ENCODE data around the gene IL15.

IL15 gene

GRCh38 chr4:141703497-141703896 is 67.1 kb downstream of the IL15 start:
- Histone ChIP-seq H3K9me3 (ENCODE audit: control insufficient read depth, low read length) (no peaks in the 10 kb centered on the region), H3K36me3 (ENCODE audit: control insufficient read depth, insufficient read depth, low read length) (no peaks in the 10 kb centered on the region), H3K4me3 (ENCODE audit: extremely low read depth, insufficient read depth, low read length, poor library complexity, severe bottlenecking) (no peak overlapping the region), H3K27ac (ENCODE audit: low read depth, low read length, severe bottlenecking) (no peak overlapping the region), H3K4me1 (ENCODE audit: control insufficient read depth, insufficient read depth, low read length, poor library complexity, severe bottlenecking) (no peaks in the 10 kb centered on the region)
- 100% methylated on average over 1 of the region's 2 CpGs; no CpG with 5 or more reads in 1 of the 2 experiments for WGBS, 2 experiments (ENCODE audit: insufficient coverage in 2 of 2)

GRCh38 chr4:141705048-141705746 is 68.8 kb downstream of the IL15 start:
- H3K36me3 ChIP-seq (ENCODE audit: control insufficient read depth, insufficient read depth, low read length) = no peaks in the 10 kb centered on the region
- WGBS, 2 experiments (ENCODE audit: insufficient coverage in 2 of 2) = 64% methylated on average over 1 of the region's 2 CpGs; no CpG with 5 or more reads in 1 of the 2 experiments
- no peaks in the 10 kb centered on the region for H3K9me3 ChIP-seq (ENCODE audit: control insufficient read depth, low read length)
- H3K27ac ChIP-seq (ENCODE audit: low read depth, low read length, severe bottlenecking) = no peak overlapping the region
- H3K4me1 ChIP-seq (ENCODE audit: control insufficient read depth, insufficient read depth, low read length, poor library complexity, severe bottlenecking) = no peaks in the 10 kb centered on the region
- no peak overlapping the region for H3K4me3 ChIP-seq (ENCODE audit: extremely low read depth, insufficient read depth, low read length, poor library complexity, severe bottlenecking)

- H3K9me3 ChIP-seq (ENCODE audit: control insufficient read depth, low read length) = no peaks in the 10 kb centered on the region
- no peak overlapping the region for H3K27ac ChIP-seq (ENCODE audit: low read depth, low read length, severe bottlenecking)
- no peaks in the 10 kb centered on the region for H3K4me1 ChIP-seq (ENCODE audit: control insufficient read depth, insufficient read depth, low read length, poor library complexity, severe bottlenecking)
- no CpG with 5 or more reads among the region's 1 CpG for WGBS, 2 experiments (ENCODE audit: insufficient coverage in 2 of 2)
- no peak overlapping the region for H3K4me3 ChIP-seq (ENCODE audit: extremely low read depth, insufficient read depth, low read length, poor library complexity, severe bottlenecking)
- no peaks in the 10 kb centered on the region for H3K36me3 ChIP-seq (ENCODE audit: control insufficient read depth, insufficient read depth, low read length)
Measured at GRCh38 chr4:141705747-141706377, 69.5 kb downstream of the IL15 start.

DNA sequence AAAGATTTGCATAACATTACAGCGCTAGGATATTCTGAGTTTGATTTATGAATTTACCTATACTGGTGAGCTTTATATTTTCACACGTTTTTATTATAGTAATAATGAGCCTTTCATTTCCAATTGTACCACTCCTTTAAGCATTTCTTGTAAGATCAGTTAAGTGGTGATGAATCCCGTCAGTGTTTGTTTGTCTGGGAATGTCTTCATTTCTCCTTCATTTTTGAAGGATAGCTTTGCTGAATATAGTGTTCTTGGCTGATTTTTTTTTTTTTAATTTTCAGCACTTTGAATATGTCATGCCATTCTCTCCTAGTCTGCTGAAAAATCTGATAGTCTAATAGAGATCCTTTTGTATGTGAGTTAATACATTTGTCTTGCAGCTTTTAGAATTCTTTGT is 70.1 kb downstream of the IL15 start:
- WGBS, 2 experiments (ENCODE audit: insufficient coverage in 2 of 2) = no CpG with 5 or more reads among the region's 3 CpGs
- Histone ChIP-seq H3K27ac (ENCODE audit: low read depth, low read length, severe bottlenecking) (no peak overlapping the region), H3K4me1 (ENCODE audit: control insufficient read depth, insufficient read depth, low read length, poor library complexity, severe bottlenecking) (no peaks in the 10 kb centered on the region), H3K4me3 (ENCODE audit: extremely low read depth, insufficient read depth, low read length, poor library complexity, severe bottlenecking) (no peak overlapping the region), H3K36me3 (ENCODE audit: control insufficient read depth, insufficient read depth, low read length) (no peaks in the 10 kb centered on the region), H3K9me3 (ENCODE audit: control insufficient read depth, low read length) (no peaks in the 10 kb centered on the region)

- Histone ChIP-seq H3K4me3 (ENCODE audit: extremely low read depth, insufficient read depth, low read length, poor library complexity, severe bottlenecking) (no peak overlapping the region), H3K27ac (ENCODE audit: low read depth, low read length, severe bottlenecking) (no peak overlapping the region), H3K36me3 (ENCODE audit: control insufficient read depth, insufficient read depth, low read length) (no peaks in the 10 kb centered on the region), H3K4me1 (ENCODE audit: control insufficient read depth, insufficient read depth, low read length, poor library complexity, severe bottlenecking) (peaks cover 6% of the 10 kb centered on the region), H3K9me3 (ENCODE audit: control insufficient read depth, low read length) (no peaks in the 10 kb centered on the region)
- WGBS, 2 experiments (ENCODE audit: insufficient coverage in 2 of 2) = 57% methylated on average over 1 of the region's 1 CpG; no CpG with 5 or more reads in 1 of the 2 experiments
Measured at GRCh38 chr4:141711211-141711610, 74.8 kb downstream of the IL15 start.

DNA sequence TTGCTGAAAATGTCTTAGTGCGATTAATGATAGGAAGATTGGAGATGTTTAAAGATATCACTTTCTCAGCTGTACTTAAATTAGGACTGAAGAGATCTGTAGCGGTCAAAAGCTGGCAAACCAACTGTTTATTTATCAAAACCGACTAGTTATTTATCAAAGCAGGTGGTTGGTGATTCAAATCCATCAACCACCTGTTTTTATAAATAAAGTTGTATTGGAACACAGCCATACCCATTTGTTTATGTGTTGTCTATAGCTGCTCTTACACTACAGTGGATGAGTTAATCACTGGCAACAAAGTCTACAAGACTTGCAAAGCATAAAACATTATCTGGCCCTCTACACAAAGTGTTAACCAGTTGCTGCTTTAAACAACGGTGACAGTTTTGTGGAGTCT is 76.8 kb downstream of the IL15 start:
- H3K9me3 ChIP-seq (ENCODE audit: control insufficient read depth, low read length) = no peaks in the 10 kb centered on the region
- 90 to 95% methylated on average over 2 of the region's 4 CpGs for WGBS, 2 experiments (ENCODE audit: insufficient coverage in 2 of 2)
- H3K4me1 ChIP-seq (ENCODE audit: control insufficient read depth, insufficient read depth, low read length, poor library complexity, severe bottlenecking) = peaks cover 6% of the 10 kb centered on the region
- H3K27ac ChIP-seq (ENCODE audit: low read depth, low read length, severe bottlenecking) = peak overlapping the region; percentile 48
- H3K36me3 ChIP-seq (ENCODE audit: control insufficient read depth, insufficient read depth, low read length) = no peaks in the 10 kb centered on the region
- no peak overlapping the region for H3K4me3 ChIP-seq (ENCODE audit: extremely low read depth, insufficient read depth, low read length, poor library complexity, severe bottlenecking)

- peaks cover 6% of the 10 kb centered on the region for H3K4me1 ChIP-seq (ENCODE audit: control insufficient read depth, insufficient read depth, low read length, poor library complexity, severe bottlenecking)
- H3K9me3 ChIP-seq (ENCODE audit: control insufficient read depth, low read length) = no peaks in the 10 kb centered on the region
- peak overlapping the region; percentile 48 for H3K27ac ChIP-seq (ENCODE audit: low read depth, low read length, severe bottlenecking)
- H3K4me3 ChIP-seq (ENCODE audit: extremely low read depth, insufficient read depth, low read length, poor library complexity, severe bottlenecking) = no peak overlapping the region
- WGBS, 2 experiments (ENCODE audit: insufficient coverage in 2 of 2) = 54 to 86% methylated on average over 1 to 3 of the region's 3 CpGs
- H3K36me3 ChIP-seq (ENCODE audit: control insufficient read depth, insufficient read depth, low read length) = no peaks in the 10 kb centered on the region
Measured at GRCh38 chr4:141713771-141714445, 77.5 kb downstream of the IL15 start.

GRCh38 chr4:141719585-141719984 is 83.2 kb downstream of the IL15 start:
- H3K9me3 ChIP-seq (ENCODE audit: control insufficient read depth, low read length) = no peaks in the 10 kb centered on the region
- no CpG with 5 or more reads among the region's 1 CpG for WGBS, 2 experiments (ENCODE audit: insufficient coverage in 2 of 2)

DNA sequence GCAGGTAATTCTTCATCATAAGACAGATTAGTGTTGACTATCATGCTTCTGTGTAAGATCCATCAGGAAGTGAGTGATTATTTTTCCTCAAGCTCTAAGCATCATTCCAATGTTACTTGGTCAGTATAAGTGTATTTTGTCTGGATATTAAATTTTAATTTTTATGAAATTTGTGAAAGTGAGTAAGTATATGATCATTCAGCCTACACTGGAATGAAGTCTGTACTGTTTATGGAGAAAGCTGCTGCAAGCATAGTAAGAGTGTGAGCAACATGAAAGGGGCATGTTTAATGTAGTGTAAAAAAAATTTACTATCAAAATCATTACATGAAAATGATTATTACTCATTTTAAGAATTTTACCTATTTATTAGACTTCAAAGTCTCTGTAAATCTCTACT is 84.8 kb downstream of the IL15 start:
- H3K27ac ChIP-seq (ENCODE audit: low read depth, low read length, severe bottlenecking) = no peak overlapping the region
- no peaks in the 10 kb centered on the region for H3K36me3 ChIP-seq (ENCODE audit: control insufficient read depth, insufficient read depth, low read length)
- no peaks in the 10 kb centered on the region for H3K4me1 ChIP-seq (ENCODE audit: control insufficient read depth, insufficient read depth, low read length, poor library complexity, severe bottlenecking)
- no peak overlapping the region for H3K4me3 ChIP-seq (ENCODE audit: extremely low read depth, insufficient read depth, low read length, poor library complexity, severe bottlenecking)
- H3K9me3 ChIP-seq (ENCODE audit: control insufficient read depth, low read length) = no peaks in the 10 kb centered on the region

More at GRCh38 chr4:141719585-141719984, 83.2 kb downstream of the IL15 start:
- H3K4me3 ChIP-seq (ENCODE audit: extremely low read depth, insufficient read depth, low read length, poor library complexity, severe bottlenecking) = no peak overlapping the region
- H3K36me3 ChIP-seq (ENCODE audit: control insufficient read depth, insufficient read depth, low read length) = no peaks in the 10 kb centered on the region
- H3K27ac ChIP-seq (ENCODE audit: low read depth, low read length, severe bottlenecking) = no peak overlapping the region
- no peaks in the 10 kb centered on the region for H3K4me1 ChIP-seq (ENCODE audit: control insufficient read depth, insufficient read depth, low read length, poor library complexity, severe bottlenecking)

DNA sequence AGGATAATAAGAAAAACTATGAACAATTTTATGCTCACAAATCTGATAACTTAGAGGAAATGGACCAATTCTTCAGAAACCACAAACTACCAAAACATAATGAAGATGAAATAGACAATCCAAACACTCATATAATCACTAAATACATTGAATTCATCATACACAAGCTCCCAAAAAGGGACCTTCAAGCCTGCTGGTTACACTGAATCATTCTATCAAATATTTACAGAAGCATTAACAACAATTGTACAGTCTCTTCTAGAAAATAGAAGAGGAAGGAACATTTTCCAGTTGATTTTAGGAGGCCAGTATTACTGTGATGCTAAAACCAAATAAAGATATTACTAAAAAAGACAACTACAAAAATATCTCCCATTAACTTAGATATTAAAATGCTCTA is 88.3 kb downstream of the IL15 start:
- no peak overlapping the region for H3K27ac ChIP-seq (ENCODE audit: low read depth, low read length, severe bottlenecking)
- no peaks in the 10 kb centered on the region for H3K36me3 ChIP-seq (ENCODE audit: control insufficient read depth, insufficient read depth, low read length)
- H3K4me1 ChIP-seq (ENCODE audit: control insufficient read depth, insufficient read depth, low read length, poor library complexity, severe bottlenecking) = no peaks in the 10 kb centered on the region
- no peaks in the 10 kb centered on the region for H3K9me3 ChIP-seq (ENCODE audit: control insufficient read depth, low read length)
- H3K4me3 ChIP-seq (ENCODE audit: extremely low read depth, insufficient read depth, low read length, poor library complexity, severe bottlenecking) = no peak overlapping the region

GRCh38 chr4:141727420-141727819 is 91.0 kb downstream of the IL15 start:
- Histone ChIP-seq H3K27ac (ENCODE audit: low read depth, low read length, severe bottlenecking) (no peak overlapping the region), H3K9me3 (ENCODE audit: control insufficient read depth, low read length) (no peaks in the 10 kb centered on the region), H3K4me1 (ENCODE audit: control insufficient read depth, insufficient read depth, low read length, poor library complexity, severe bottlenecking) (no peaks in the 10 kb centered on the region), H3K36me3 (ENCODE audit: control insufficient read depth, insufficient read depth, low read length) (no peaks in the 10 kb centered on the region), H3K4me3 (ENCODE audit: extremely low read depth, insufficient read depth, low read length, poor library complexity, severe bottlenecking) (no peak overlapping the region)

Data from mesodermal cell (in vitro differentiated cells).